DOHH2 (cell line): ENCODE results near the gene FBXW4.

Experiments used
- H3F3A ChIP-seq: fragments of 200-600 bp; sonication (generic), shearing (Covaris generic); 2 replicates; pipeline ENCODE4 v1.6.0; 2016; ENCODE audit warnings: antibody characterized with exemption, mild to moderate bottlenecking; ENCODE audit not compliant: control insufficient read depth, insufficient read depth
- H3K27ac ChIP-seq: fragments of 200-600 bp; sonication (generic); 2 replicates; pipeline ENCODE4 v1.5.1; 2014; ENCODE audit warnings: low read depth, mild to moderate bottlenecking, low read length, moderate library complexity
- H3K27me3 ChIP-seq: fragments of 200-600 bp; sonication (generic); 2 replicates; pipeline ENCODE4 v1.6.1; 2014; ENCODE audit warnings: mild to moderate bottlenecking, low read length, mixed read lengths; ENCODE audit not compliant: control insufficient read depth
- H3K36me3 ChIP-seq: fragments of 200-600 bp; sonication (generic); 2 replicates; pipeline ENCODE4 v1.6.1; 2014; ENCODE audit warnings: mild to moderate bottlenecking, low read length, moderate library complexity, mixed read lengths; ENCODE audit not compliant: control insufficient read depth
- H3K4me1 ChIP-seq: fragments of 200-600 bp; sonication (generic); 2 replicates; pipeline ENCODE4 v1.6.1; 2014; ENCODE audit warnings: mild to moderate bottlenecking, low read length, mixed read lengths; ENCODE audit not compliant: control insufficient read depth
- H3K4me2 ChIP-seq: fragments of 200-600 bp; sonication (generic); 2 replicates; pipeline ENCODE4 v1.6.0; 2014; ENCODE audit warnings: mild to moderate bottlenecking, low read length, moderate library complexity
- H3K4me3 ChIP-seq: fragments of 200-600 bp; sonication (generic); 2 replicates; pipeline ENCODE4 v1.5.1; 2014; ENCODE audit warnings: mild to moderate bottlenecking, low read length, mixed read lengths
- H3K79me2 ChIP-seq: fragments of 200-600 bp; sonication (generic); 2 replicates; pipeline ENCODE4 v1.6.1; 2014; ENCODE audit warnings: mild to moderate bottlenecking, low read length, mixed read lengths; ENCODE audit not compliant: control insufficient read depth
- H3K9me2 ChIP-seq: fragments of 200-600 bp; sonication (generic); replicated peaks from 2 replicates; pipeline ENCODE4 v1.6.1; 2014; ENCODE audit warnings: mild to moderate bottlenecking, low read length, mixed read lengths; ENCODE audit not compliant: control insufficient read depth
- H3K9me3 ChIP-seq: fragments of 200-600 bp; sonication (generic); 2 replicates; pipeline ENCODE4 v1.6.1; 2014; ENCODE audit warnings: antibody characterized with exemption, low read length, mixed read lengths; ENCODE audit not compliant: control insufficient read depth, insufficient read depth
- H4K20me1 ChIP-seq: fragments of 200-600 bp; sonication (generic); 2 replicates; pipeline ENCODE4 v1.6.0; 2014; ENCODE audit warnings: low read depth, mild to moderate bottlenecking, antibody characterized with exemption, low read length, moderate library complexity; ENCODE audit not compliant: control insufficient read depth, insufficient read depth
- CTCF ChIP-seq: fragments of 200-600 bp; sonication (generic); IDR thresholded peaks from one replicate; pipeline ENCODE4 v1.5.1; 2014; ENCODE audit warnings: antibody characterized with exemption, mild to moderate bottlenecking, low read depth, low read length; ENCODE audit not compliant: poor library complexity, severe bottlenecking
- EZH2phosphoT487 ChIP-seq: fragments of 200-600 bp; sonication (generic); IDR thresholded peaks from 2 replicates; pipeline ENCODE4 v1.6.1; 2017; ENCODE audit warnings: borderline replicate concordance, mild to moderate bottlenecking, antibody characterized with exemption, low read length, moderate library complexity, mixed read lengths

FBXW4 gene

GRCh38 chr10:101666083-101666482 lies 28.9 kb downstream of the FBXW4 start:
- TF ChIP-seq EZH2phosphoT487 (no peak), CTCF (no peak)
- Histone ChIP-seq H3K4me2 (no peak overlapping the region), H3K9me3 (no peaks in the 10 kb centered on the region), H3K27me3 (no peaks in the 10 kb centered on the region), H3K27ac (no peak overlapping the region), H3K4me1 (no peaks in the 10 kb centered on the region), H3F3A (no peaks in the 10 kb centered on the region), H4K20me1 (no peaks in the 10 kb centered on the region), H3K9me2 (no peaks in the 10 kb centered on the region), H3K4me3 (no peak overlapping the region), H3K36me3 (peaks cover 91% of the 10 kb centered on the region), H3K79me2 (no peaks in the 10 kb centered on the region)

- H3K4me1 ChIP-seq, result no peaks in the 10 kb centered on the region
- no peaks in the 10 kb centered on the region for H3F3A ChIP-seq
- TF ChIP-seq CTCF, result no peak
- no peak for TF ChIP-seq EZH2phosphoT487
- no peaks in the 10 kb centered on the region for H3K9me3 ChIP-seq
- no peak overlapping the region for H3K27ac ChIP-seq
- H3K79me2 ChIP-seq, result no peaks in the 10 kb centered on the region
- no peaks in the 10 kb centered on the region for H4K20me1 ChIP-seq
- H3K4me2 ChIP-seq, result no peak overlapping the region
- H3K4me3 ChIP-seq, result no peak overlapping the region
- H3K36me3 ChIP-seq, result peaks cover 89% of the 10 kb centered on the region
- H3K27me3 ChIP-seq, result no peaks in the 10 kb centered on the region
- no peaks in the 10 kb centered on the region for H3K9me2 ChIP-seq
These were observed 31.9 kb downstream of the FBXW4 start for GRCh38 chr10:101663097-101663496.

GRCh38 chr10:101660256-101660655 lies 34.7 kb downstream of the FBXW4 start:
- Histone ChIP-seq H3K4me2 (no peak overlapping the region), H4K20me1 (peaks cover 4% of the 10 kb centered on the region; the same call in 1 of the 2 replicates), H3K4me1 (no peaks in the 10 kb centered on the region), H3K36me3 (peaks cover 93% of the 10 kb centered on the region), H3K27me3 (no peaks in the 10 kb centered on the region), H3K9me2 (no peaks in the 10 kb centered on the region), H3K4me3 (no peak overlapping the region), H3K27ac (no peak overlapping the region), H3K79me2 (no peaks in the 10 kb centered on the region), H3K9me3 (no peaks in the 10 kb centered on the region), H3F3A (no peaks in the 10 kb centered on the region)
- TF ChIP-seq EZH2phosphoT487 (no peak), CTCF (no peak)
